ENCODE results near the gene ARHGAP12. TPM values are rescaled to one million over a fixed set of nuclear protein-coding genes. Genes with fewer than 3 reads are reported as not detected.

The ARHGAP12 gene
- total and polyA plus RNA-seq, 2 experiments from 2014 or later: 20.1 to 43.3 TPM

DNA sequence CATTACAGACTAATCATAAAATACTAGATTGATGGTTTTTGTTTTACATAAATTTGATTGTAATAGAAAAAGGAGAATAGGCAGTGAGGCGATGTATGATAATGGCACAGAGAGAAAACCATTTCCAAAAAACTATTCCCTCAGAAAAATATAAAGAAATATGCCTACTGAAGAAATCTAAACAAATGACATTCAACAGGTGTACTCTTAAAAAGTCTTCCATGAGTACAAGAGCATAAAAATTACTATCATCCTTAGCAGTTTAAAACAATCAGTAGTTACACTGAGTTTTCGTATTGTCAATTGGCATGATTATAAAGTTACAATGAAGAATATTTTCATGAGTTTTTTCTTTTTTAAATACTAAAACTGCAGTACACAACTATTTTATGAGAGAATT lies 75.0 kb downstream of the ARHGAP12 start:
- Histone ChIP-seq H3K4me1 (ENCODE audit: insufficient read depth) (no peaks in the 10 kb centered on the region), H3K4me3 (no peak overlapping the region), H3K4me2 (ENCODE audit: unreplicated experiment) (no peak overlapping the region), H3K27ac (no peak overlapping the region), H3K9me3 (ENCODE audit: low read depth) (no peaks in the 10 kb centered on the region), H3K9me2 (ENCODE audit: insufficient read depth) (no peaks in the 10 kb centered on the region), H3K36me3 (ENCODE audit: low read depth) (no peaks in the 10 kb centered on the region), H3F3A (ENCODE audit: insufficient read depth) (no peaks in the 10 kb centered on the region), H2AFZ (no peak overlapping the region), H3K27me3 (replicated peaks; ENCODE audit: insufficient read depth) (no peaks in the 10 kb centered on the region), H3K79me2 (ENCODE audit: insufficient read depth) (peaks cover 85% of the 10 kb centered on the region), H3K9ac (no peak overlapping the region), H4K20me1 (ENCODE audit: insufficient read depth) (0 out of 2 replicates have a peak, but pooled peaks cover 6% of the 10 kb centered on the region)
- WGBS, 2 experiments (ENCODE audit: low coverage in 1 of 2, low lambda C conversion rate in 2 of 2, missing lambda C conversion rate in 2 of 2): 72% methylated on average over 2 of the region's 2 CpGs
- DNase-seq: no peak
- in situ Hi-C loops (cut with MboI): loop anchor here (10.0 kb wide), 1 partner anchor 151 kb away; no protein-coding TSS in a partner anchor
- TF ChIP-seq EZH2 (IDR thresholded peaks at IDR 0.05; ENCODE audit: insufficient read depth, poor library complexity, severe bottlenecking) (no peak), EZH2phosphoT487 (IDR thresholded peaks at IDR 0.05; ENCODE audit: insufficient read depth, low read depth) (no peak)

GRCh38 chr10:31851216-31851615 lies 77.4 kb downstream of the ARHGAP12 start:
- in situ Hi-C loops (cut with MboI): loop anchor here (10.0 kb wide), 1 partner anchor 154 kb away; no protein-coding TSS in a partner anchor
- H3K4me1 ChIP-seq (ENCODE audit: insufficient read depth): no peaks in the 10 kb centered on the region
- H3K4me2 ChIP-seq (ENCODE audit: unreplicated experiment): no peak overlapping the region
- H4K20me1 ChIP-seq (ENCODE audit: insufficient read depth): no peaks in the 10 kb centered on the region
- H3K27ac ChIP-seq: no peak overlapping the region
- H3K9ac ChIP-seq: no peak overlapping the region
- H3K9me2 ChIP-seq (ENCODE audit: insufficient read depth): no peaks in the 10 kb centered on the region
- peaks cover 7% of the 10 kb centered on the region; the same call in 1 of the 2 replicates for H3K36me3 ChIP-seq (ENCODE audit: low read depth)
- no peaks in the 10 kb centered on the region for H3F3A ChIP-seq (ENCODE audit: insufficient read depth)
- H3K9me3 ChIP-seq (ENCODE audit: low read depth): no peaks in the 10 kb centered on the region
- no peak overlapping the region for H2AFZ ChIP-seq
- no peak for TF ChIP-seq EZH2phosphoT487 (IDR thresholded peaks at IDR 0.05; ENCODE audit: insufficient read depth, low read depth)
- no peak for TF ChIP-seq EZH2 (IDR thresholded peaks at IDR 0.05; ENCODE audit: insufficient read depth, poor library complexity, severe bottlenecking)
- peaks cover 64% of the 10 kb centered on the region for H3K79me2 ChIP-seq (ENCODE audit: insufficient read depth)
- 100% methylated on average over 1 of the region's 1 CpG for WGBS, 2 experiments (ENCODE audit: low coverage in 1 of 2, low lambda C conversion rate in 2 of 2, missing lambda C conversion rate in 2 of 2)
- H3K27me3 ChIP-seq (replicated peaks; ENCODE audit: insufficient read depth): no peaks in the 10 kb centered on the region
- DNase-seq: no peak
- H3K4me3 ChIP-seq: no peak overlapping the region

GRCh38 chr10:31847515-31847914 lies 81.1 kb downstream of the ARHGAP12 start:
- no peak for DNase-seq
- no peak for TF ChIP-seq EZH2phosphoT487 (IDR thresholded peaks at IDR 0.05; ENCODE audit: insufficient read depth, low read depth)
- no peak for TF ChIP-seq EZH2 (IDR thresholded peaks at IDR 0.05; ENCODE audit: insufficient read depth, poor library complexity, severe bottlenecking)

DNA sequence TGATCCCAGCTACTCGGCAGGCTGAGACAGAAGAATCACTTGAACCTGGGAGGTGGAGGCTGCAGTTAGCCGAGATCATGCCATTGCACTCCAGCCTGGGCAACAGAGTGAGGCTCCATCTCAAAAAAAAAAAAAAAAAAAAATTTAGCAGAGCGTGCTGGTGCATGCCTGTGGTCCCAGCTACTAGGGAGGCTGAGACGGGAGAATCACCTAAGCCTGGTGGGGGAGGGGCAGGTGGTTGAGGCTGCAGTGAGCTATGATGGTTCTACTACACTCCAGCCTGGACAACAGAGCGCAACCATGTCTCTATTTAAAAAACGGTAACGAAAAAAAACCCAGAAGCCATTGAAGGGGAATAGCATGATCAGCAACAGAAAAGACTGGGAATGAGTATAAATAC lies 89.9 kb downstream of the ARHGAP12 start:
- in situ Hi-C loops (cut with MboI): no loop called here
- TF ChIP-seq EZH2 (IDR thresholded peaks at IDR 0.05; ENCODE audit: insufficient read depth, poor library complexity, severe bottlenecking) (no peak), EZH2phosphoT487 (IDR thresholded peaks at IDR 0.05; ENCODE audit: insufficient read depth, low read depth) (no peak)

More at GRCh38 chr10:31847515-31847914, 81.1 kb downstream of the ARHGAP12 start:
- H3K79me2 ChIP-seq (ENCODE audit: insufficient read depth): peaks cover 36% of the 10 kb centered on the region
- no peaks in the 10 kb centered on the region for H4K20me1 ChIP-seq (ENCODE audit: insufficient read depth)
- H3K36me3 ChIP-seq (ENCODE audit: low read depth): peaks cover 7% of the 10 kb centered on the region; the same call in 1 of the 2 replicates
- H3K9me3 ChIP-seq (ENCODE audit: low read depth): no peaks in the 10 kb centered on the region
- H3K4me1 ChIP-seq (ENCODE audit: insufficient read depth): no peaks in the 10 kb centered on the region
- H3K9me2 ChIP-seq (ENCODE audit: insufficient read depth): no peaks in the 10 kb centered on the region
- no peak overlapping the region for H3K4me2 ChIP-seq (ENCODE audit: unreplicated experiment)
- H3K9ac ChIP-seq: no peak overlapping the region
- H2AFZ ChIP-seq: no peak overlapping the region
- H3K4me3 ChIP-seq: no peak overlapping the region
- in situ Hi-C loops (cut with MboI): no loop called here
- no peaks in the 10 kb centered on the region for H3K27me3 ChIP-seq (replicated peaks; ENCODE audit: insufficient read depth)
- no peaks in the 10 kb centered on the region for H3F3A ChIP-seq (ENCODE audit: insufficient read depth)
- no peak overlapping the region for H3K27ac ChIP-seq

More for the DNA sequence above, 89.9 kb downstream of the ARHGAP12 start:
- DNase-seq: no peak
- H3K4me3 ChIP-seq: no peak overlapping the region
- no peaks in the 10 kb centered on the region for H4K20me1 ChIP-seq (ENCODE audit: insufficient read depth)
- H3K4me1 ChIP-seq (ENCODE audit: insufficient read depth): no peaks in the 10 kb centered on the region
- H3K27me3 ChIP-seq (replicated peaks; ENCODE audit: insufficient read depth): no peaks in the 10 kb centered on the region
- no peaks in the 10 kb centered on the region for H3K36me3 ChIP-seq (ENCODE audit: low read depth)
- 96 to 98% methylated on average over 7 of the region's 7 CpGs for WGBS, 2 experiments (ENCODE audit: low coverage in 1 of 2, low lambda C conversion rate in 2 of 2, missing lambda C conversion rate in 2 of 2)
- H3K9me2 ChIP-seq (ENCODE audit: insufficient read depth): no peaks in the 10 kb centered on the region
- H2AFZ ChIP-seq: no peak overlapping the region
- 0 out of 2 replicates have a peak, but pooled peaks cover 3% of the 10 kb centered on the region for H3K79me2 ChIP-seq (ENCODE audit: insufficient read depth)
- no peaks in the 10 kb centered on the region for H3K9me3 ChIP-seq (ENCODE audit: low read depth)
- no peak overlapping the region for H3K4me2 ChIP-seq (ENCODE audit: unreplicated experiment)
- no peak overlapping the region for H3K9ac ChIP-seq
- H3K27ac ChIP-seq: no peak overlapping the region
- H3F3A ChIP-seq (ENCODE audit: insufficient read depth): peaks cover 4% of the 10 kb centered on the region; the same call in 1 of the 2 replicates
